HK-2 (cell line): ENCODE results near the gene BCAR3.
"Not testable (repeated sequence)": the region's sequence is repeated elsewhere in the genome, so short reads cannot be mapped to it uniquely, and the experiment has no call there.

Experiments
- DNase-seq: peaks from one replicate; pipeline ENCODE4 v3.0.0-alpha.2; 2018; ENCODE audit not compliant: unreplicated experiment

Gene BCAR3

GRCh38 chr1:93705892-93706500 is 24.4 kb upstream of the BCAR3 start:
- DNase-seq = no peak

GRCh38 chr1:93704052-93704451 is 22.4 kb upstream of the BCAR3 start:
- DNase-seq = no peak

- DNase-seq = no peak
These were observed 22.0 kb upstream of the BCAR3 start for GRCh38 chr1:93703643-93704042.

- DNase-seq = no peak
These were observed 21.2 kb upstream of the BCAR3 start for GRCh38 chr1:93702828-93703183.

GRCh38 chr1:93702111-93702827 is 20.6 kb upstream of the BCAR3 start:
- peak; percentile 81 for DNase-seq

- DNase-seq = peak; percentile 97
These were observed 20.0 kb upstream of the BCAR3 start for GRCh38 chr1:93701629-93702028.

- DNase-seq = no peak
These were observed 19.2 kb upstream of the BCAR3 start for GRCh38 chr1:93700532-93701469.

GRCh38 chr1:93699503-93700168 is 18.0 kb upstream of the BCAR3 start:
- DNase-seq = no peak

GRCh38 chr1:93699049-93699384 is 17.4 kb upstream of the BCAR3 start:
- DNase-seq = no peak

- no peak for DNase-seq
These were observed 16.9 kb upstream of the BCAR3 start for GRCh38 chr1:93698329-93699048.

- not testable (repeated sequence) for DNase-seq
These were observed 15.9 kb upstream of the BCAR3 start for GRCh38 chr1:93697566-93697965.

GRCh38 chr1:93695411-93696005 is 13.9 kb upstream of the BCAR3 start:
- DNase-seq = no peak

GRCh38 chr1:93694819-93695218 is 13.2 kb upstream of the BCAR3 start:
- DNase-seq = peak; percentile 69

GRCh38 chr1:93694039-93694438 is 12.4 kb upstream of the BCAR3 start:
- peak; percentile 59 for DNase-seq

GRCh38 chr1:93692983-93693591 is 11.4 kb upstream of the BCAR3 start:
- peak; percentile 73 for DNase-seq

- DNase-seq = no peak
These were observed 10.8 kb upstream of the BCAR3 start for GRCh38 chr1:93692451-93692861.

GRCh38 chr1:93692026-93692425 is 10.4 kb upstream of the BCAR3 start:
- DNase-seq = no peak

GRCh38 chr1:93690921-93691789 is 9.5 kb upstream of the BCAR3 start:
- no peak for DNase-seq

- DNase-seq = no peak
These were observed 8.7 kb upstream of the BCAR3 start for GRCh38 chr1:93690341-93690740.
